Liver (tissue), 9 donors: ENCODE measurements around the gene THRB. TPM values are rescaled to one million over a fixed set of nuclear protein-coding genes. Genes with fewer than 3 reads are reported as not detected.

Experiments
- DNase-seq: peaks from one replicate; pipeline ENCODE4 v3.0.0-alpha.2; 2017; ENCODE audit warnings: low spot score
- H3K27ac ChIP-seq, 2 donors: one replicate each; pipeline ENCODE4 v1.7.0; 2013; ENCODE audit warnings: inconsistent platforms in 2 of 2, low read length in 2 of 2, control low read depth in 1 of 2, low read depth in 1 of 2, mild to moderate bottlenecking in 1 of 2
- H3K27me3 ChIP-seq, 4 donors: one replicate each; pipeline versions ENCODE4 v1.6.1 to v1.7.0; 2013; ENCODE audit warnings: low read length in 3 of 4, inconsistent platforms in 1 of 4, mild to moderate bottlenecking in 1 of 4, moderate library complexity in 1 of 4; ENCODE audit not compliant: control insufficient read depth in 4 of 4, insufficient read depth in 4 of 4
- H3K36me3 ChIP-seq, 4 donors: one replicate each; pipeline versions ENCODE4 v1.6.1 to v1.7.0; 2013; ENCODE audit warnings: low read length in 3 of 4, mild to moderate bottlenecking in 3 of 4, low read depth in 1 of 4, moderate library complexity in 1 of 4; ENCODE audit not compliant: control insufficient read depth in 4 of 4, insufficient read depth in 3 of 4
- H3K4me1 ChIP-seq, 4 donors: one replicate each; pipeline versions ENCODE4 v1.6.1 to v1.7.0; 2013; ENCODE audit warnings: low read length in 3 of 4, mild to moderate bottlenecking in 3 of 4, moderate library complexity in 1 of 4; ENCODE audit not compliant: control insufficient read depth in 4 of 4, insufficient read depth in 4 of 4
- H3K4me3 ChIP-seq, 3 donors: one replicate each; pipeline versions ENCODE4 v1.6.1 to v1.7.0; 2013; ENCODE audit warnings: low read length in 3 of 3, control low read depth in 1 of 3, low read depth in 1 of 3, mild to moderate bottlenecking in 1 of 3
- H3K9ac ChIP-seq, 2 donors: one replicate each; pipeline ENCODE4 v1.7.0; 2013; ENCODE audit warnings: low read length in 2 of 2, mild to moderate bottlenecking in 2 of 2, moderate library complexity in 2 of 2, control low read depth in 1 of 2, low read depth in 1 of 2
- H3K9me3 ChIP-seq, 4 donors: one replicate each; pipeline versions ENCODE4 v1.6.1 to v1.7.0; 2013; ENCODE audit warnings: low read length in 3 of 4; ENCODE audit not compliant: control insufficient read depth in 4 of 4
- CTCF ChIP-seq: fragments of 150-350 bp; IDR thresholded peaks from 2 replicates; pipeline ENCODE4 v1.5.1; 2017; ENCODE audit warnings: improper control_type of control experiment, low read depth, low read length; ENCODE audit not compliant: missing input control
- EGR1 ChIP-seq, 2 donors: IDR thresholded peaks; 2 replicates each; pipeline ENCODE4 v1.6.1; 2016 to 2018; ENCODE audit warnings: antibody characterized with exemption in 2 of 2, low read depth in 2 of 2
- FOXA1 ChIP-seq: IDR thresholded peaks from 2 replicates; pipeline ENCODE4 v1.6.1; 2016; ENCODE audit warnings: antibody characterized with exemption
- FOXA2 ChIP-seq: IDR thresholded peaks from 2 replicates; pipeline ENCODE4 v1.6.1; 2016; ENCODE audit warnings: antibody characterized with exemption
- GABPA ChIP-seq, 2 donors: IDR thresholded peaks in 1 of 2; conservative IDR thresholded peaks in 1 of 2; 2 replicates each; pipeline ENCODE4 v1.6.1; 2016; ENCODE audit warnings: antibody characterized with exemption in 2 of 2, mild to moderate bottlenecking in 1 of 2, moderate library complexity in 1 of 2
- HNF4A ChIP-seq, 2 donors: conservative IDR thresholded peaks; 2 replicates each; pipeline ENCODE4 v1.6.1; 2016; ENCODE audit warnings: antibody characterized with exemption in 2 of 2, mild to moderate bottlenecking in 2 of 2
- HNF4G ChIP-seq: IDR thresholded peaks from 2 replicates; pipeline ENCODE4 v1.6.1; 2016; ENCODE audit warnings: antibody characterized with exemption
- JUND ChIP-seq, 2 donors: IDR thresholded peaks; 2 replicates each; pipeline ENCODE4 v1.6.1; 2016; ENCODE audit warnings: antibody characterized with exemption in 2 of 2
- NR2F2 ChIP-seq: IDR thresholded peaks from 2 replicates; pipeline ENCODE4 v1.6.1; 2016; ENCODE audit warnings: antibody characterized with exemption
- RAD21 ChIP-seq, 2 donors: IDR thresholded peaks; 2 replicates each; pipeline ENCODE4 v1.6.1; 2016; ENCODE audit warnings: antibody characterized with exemption in 2 of 2, mild to moderate bottlenecking in 2 of 2
- REST ChIP-seq: IDR thresholded peaks from 2 replicates; pipeline ENCODE4 v1.6.1; 2016; ENCODE audit warnings: antibody characterized with exemption, mild to moderate bottlenecking
- SP1 ChIP-seq: IDR thresholded peaks from 2 replicates; pipeline ENCODE4 v1.6.1; 2018; ENCODE audit warnings: antibody characterized with exemption, mild to moderate bottlenecking
- ZBTB33 ChIP-seq: IDR thresholded peaks from 2 replicates; pipeline ENCODE4 v1.6.1; 2016; ENCODE audit warnings: antibody characterized with exemption
- WGBS: extraction: QIAGEN DNeasy Blood & Tissue Kit; methylation state at CpG from one replicate; pipeline ENCODE4 v1.1.7; 2013; 5-methylcytosine and 5-hydroxymethylcytosine counted together
- polyA plus RNA-seq, 2 donors: library from polyadenylated mRNA; stranded (reverse) in 1 of 2; unstranded in 1 of 2; fragments of 200-250 nt in 1 of 2; fragments of >200 nt in 1 of 2; fragmentation: Nextera tagmentation in 1 of 2; extraction: Ambion mirVana in 1 of 2; gene quantifications; one replicate each; pipeline versions ENCODE4 v1.2.1 to v1.2.3, GENCODE V29; 2013 to 2015
- total RNA-seq, 2 donors: library from RNA; depleted of rRNA; stranded (reverse); fragments of >200 nt; gene quantifications; one replicate each; pipeline ENCODE4 v1.2.3, GENCODE V29; 2014
- donor health status: healthy.
- donor health status: healthy.
- donor health status: healthy.
- donor health status: healthy.
- donor health status: healthy.

Gene THRB
- total and polyA plus RNA-seq, 4 donors = 5.9 to 23.9 (median 9.3) TPM

- H3K9ac ChIP-seq = no peak overlapping the region
- no peaks in the 10 kb centered on the region for H3K9me3 ChIP-seq
- 97% methylated on average over 2 of the region's 2 CpGs for WGBS
- peaks cover 5 to 22% (median 14%) of the 10 kb centered on the region in 4 donors for H3K4me1 ChIP-seq
- H3K4me3 ChIP-seq = no peak overlapping the region
- H3K27ac ChIP-seq = no peak overlapping the region
- DNase-seq = no peak
- no peaks in the 10 kb centered on the region for H3K36me3 ChIP-seq
- H3K27me3 ChIP-seq = no peaks in the 10 kb centered on the region
- TF ChIP-seq REST (no peak), SP1 (no peak), RAD21 (IDR thresholded peaks at IDR 0.05) (no peak)
Measured at GRCh38 chr3:24255414-24255813, 239.2 kb downstream of the THRB start.

GRCh38 chr3:24254649-24255048 lies 240.0 kb downstream of the THRB start:
- no peak overlapping the region for H3K9ac ChIP-seq
- 89% methylated on average over 1 of the region's 1 CpG for WGBS
- no peak overlapping the region for H3K27ac ChIP-seq
- no peak for TF ChIP-seq HNF4G
- TF ChIP-seq NR2F2 = no peak
- no peak for TF ChIP-seq SP1
- TF ChIP-seq REST = no peak
- no peak for TF ChIP-seq CTCF
- no peak for TF ChIP-seq FOXA1
- TF ChIP-seq JUND (IDR thresholded peaks at IDR 0.05) = no peak
- no peak for TF ChIP-seq GABPA (IDR thresholded peaks at IDR 0.05 in 1 of 2, conservative IDR thresholded peaks at IDR 0.05 in 1 of 2)
- no peak for TF ChIP-seq FOXA2
- TF ChIP-seq EGR1 (IDR thresholded peaks at IDR 0.05; ENCODE audit: low read depth in 2 of 2) = no peak
- TF ChIP-seq ZBTB33 = no peak
- no peak for TF ChIP-seq HNF4A (conservative IDR thresholded peaks at IDR 0.05)
- no peaks in the 10 kb centered on the region for H3K36me3 ChIP-seq
- H3K9me3 ChIP-seq = no peaks in the 10 kb centered on the region
- H3K27me3 ChIP-seq = no peaks in the 10 kb centered on the region
- peaks cover 5 to 19% (median 10%) of the 10 kb centered on the region in 4 donors for H3K4me1 ChIP-seq
- DNase-seq = no peak
- H3K4me3 ChIP-seq = no peak overlapping the region
